ENCODE measurements around the gene PTPRZ1.

GRCh38 chr7:121992068-121992467 is 119.1 kb downstream of the PTPRZ1 start:
- TF ChIP-seq POLR2A (IDR thresholded peaks at IDR 0.05; ENCODE audit: low read length) (no peak), GATA1 (IDR thresholded peaks at IDR 0.05; ENCODE audit: low read depth, low read length) (no peak)

Measured in erythroblast (primary cell).